NB4 (cell line): ENCODE measurements around the gene WDR48.
"Not testable (repeated sequence)": the region's sequence is repeated elsewhere in the genome, so short reads cannot be mapped to it uniquely, and the experiment has no call there.

Source experiments
- DNase-seq: peaks from one replicate; pipeline ENCODE4 v3.0.0; 2010; ENCODE audit warnings: low read depth
- H3K4me3 ChIP-seq: one replicate; pipeline ENCODE4 v1.5.1; 2011; ENCODE audit warnings: mild to moderate bottlenecking, low read depth, low read length, moderate library complexity
- CTCF ChIP-seq: IDR thresholded peaks from one replicate; pipeline ENCODE4 v1.5.1; 2012; ENCODE audit warnings: low read depth, low read length
- MYC ChIP-seq: IDR thresholded peaks from 2 replicates; pipeline ENCODE4 v1.6.1; 2011; ENCODE audit warnings: low read depth, low read length
- POLR2A ChIP-seq: IDR thresholded peaks from 2 replicates; pipeline ENCODE4 v1.6.1; 2011; ENCODE audit warnings: mild to moderate bottlenecking; ENCODE audit not compliant: insufficient read length; ENCODE audit errors: extremely low read depth
- TF ChIP-seq, protein P1 (sequence below): IDR thresholded peaks from 2 replicates; pipeline ENCODE4 v1.6.1; 2011; ENCODE audit warnings: low read depth, low read length

The WDR48 gene

DNA sequence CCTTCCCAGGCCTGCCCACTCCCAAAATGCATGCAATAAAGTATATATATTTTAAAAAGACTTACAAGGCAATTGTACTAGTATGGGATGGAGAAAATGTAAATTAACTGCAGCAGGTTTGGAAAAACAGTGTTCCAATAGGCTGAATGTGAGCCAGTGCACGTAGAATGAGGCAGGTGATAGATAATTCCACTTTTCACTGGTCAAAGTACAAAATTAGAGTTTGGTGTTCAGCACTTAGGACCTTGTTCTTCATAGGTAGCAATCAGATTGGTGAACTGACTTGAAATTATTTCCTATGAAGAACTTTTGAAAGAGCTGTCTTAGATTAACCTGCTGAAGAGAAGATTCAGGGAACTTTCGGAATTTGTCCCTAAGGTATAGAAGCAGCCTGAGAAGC, 1.9 kb downstream of the WDR48 start:
- no peak overlapping the region for H3K4me3 ChIP-seq
- no peak for DNase-seq
- TF ChIP-seq, protein P1, sequence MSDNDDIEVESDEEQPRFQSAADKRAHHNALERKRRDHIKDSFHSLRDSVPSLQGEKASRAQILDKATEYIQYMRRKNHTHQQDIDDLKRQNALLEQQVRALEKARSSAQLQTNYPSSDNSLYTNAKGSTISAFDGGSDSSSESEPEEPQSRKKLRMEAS, result no peak
- TF ChIP-seq POLR2A (no peak), CTCF (no peak), MYC (no peak)

- DNase-seq, result no peak
- H3K4me3 ChIP-seq, result no peak overlapping the region
- TF ChIP-seq, protein P1, result no peak
- TF ChIP-seq CTCF, result no peak
- TF ChIP-seq MYC, result no peak
- TF ChIP-seq POLR2A, result no peak
Measured at GRCh38 chr3:39056151-39056550, 4.3 kb downstream of the WDR48 start.

GRCh38 chr3:39061228-39061627, 9.4 kb downstream of the WDR48 start:
- DNase-seq, H3K4me3 ChIP-seq: not testable (repeated sequence)

- no peak overlapping the region for H3K4me3 ChIP-seq
- TF ChIP-seq, protein P1, result no peak
- TF ChIP-seq POLR2A, result no peak
- no peak for TF ChIP-seq MYC
- no peak for TF ChIP-seq CTCF
- DNase-seq, result no peak
Measured at GRCh38 chr3:39062180-39062579, 10.4 kb downstream of the WDR48 start.

DNA sequence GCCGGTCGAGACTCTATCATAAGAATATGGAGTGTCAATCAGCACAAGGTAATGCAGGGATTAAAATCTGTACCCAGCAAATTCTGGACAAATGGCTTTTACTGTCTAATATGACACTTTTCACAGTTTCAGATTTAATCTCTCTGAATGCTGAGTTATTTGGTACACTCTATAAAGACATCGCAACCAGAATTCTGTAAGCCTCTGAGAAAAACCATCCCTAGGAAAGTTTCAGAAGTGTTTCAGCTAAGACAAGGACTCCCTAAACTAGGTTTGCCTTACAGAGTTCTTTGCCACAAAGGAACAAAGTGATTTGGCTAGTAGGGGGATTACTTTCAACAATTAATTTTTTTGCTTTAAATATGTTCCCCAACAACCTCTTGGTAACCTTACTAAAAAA, 11.3 kb downstream of the WDR48 start:
- no peak overlapping the region for H3K4me3 ChIP-seq
- DNase-seq, result no peak
- TF ChIP-seq POLR2A (no peak), CTCF (no peak), MYC (no peak)
- TF ChIP-seq, protein P1, result no peak

DNA sequence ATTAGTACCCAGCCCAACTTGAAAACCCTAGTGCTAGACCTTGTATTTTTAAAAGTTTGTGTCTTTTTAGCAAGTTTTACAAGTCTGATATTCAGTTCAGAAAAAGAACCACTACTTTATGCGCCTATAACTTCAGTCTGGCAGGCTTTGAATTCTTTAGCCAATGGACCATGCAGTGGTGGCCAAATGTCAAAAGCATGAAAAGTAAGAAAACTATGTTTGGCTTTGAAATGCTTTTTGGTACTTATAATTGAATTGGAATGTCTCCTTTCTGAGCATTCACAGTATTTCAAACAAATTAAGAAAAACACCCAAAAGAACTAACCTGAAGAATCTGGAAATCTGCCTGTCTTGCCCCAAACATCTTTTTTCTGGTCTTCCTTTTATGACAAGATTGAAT, 12.8 kb downstream of the WDR48 start:
- DNase-seq, result no peak
- no peak overlapping the region for H3K4me3 ChIP-seq
- TF ChIP-seq, protein P1, result no peak
- no peak for TF ChIP-seq MYC
- no peak for TF ChIP-seq POLR2A
- TF ChIP-seq CTCF, result no peak

GRCh38 chr3:39065197-39065596, 13.4 kb downstream of the WDR48 start:
- no peak overlapping the region for H3K4me3 ChIP-seq
- peak; percentile 69 for TF ChIP-seq CTCF
- TF ChIP-seq, protein P1, result no peak
- TF ChIP-seq POLR2A, result no peak
- DNase-seq, result peak; percentile 68
